A549 (cell line): ENCODE results near the gene EDARADD. TPM values are rescaled to one million over a fixed set of nuclear protein-coding genes. Genes with fewer than 3 reads are reported as not detected.

ENCODE experiments used
- ATAC-seq, 2 experiments: fragments of 200-7000 bp in 1 of 2; fragments of >200 bp in 1 of 2; cut with Nextera tagmentation in 1 of 2; cut with Tn5 transposase in 1 of 2; 3 replicates each; pipeline versions ENCODE4 v1.8.0 to v1.9.1; 2018 to 2020; ENCODE audit warnings: mild to moderate bottlenecking in 1 of 2, moderate library complexity in 1 of 2
- CTCF ChIA-PET: fragments of 300-600 bp; sonication (Branson Sonifier 250); formaldehyde crosslinking; extraction: SDS; loops from one replicate; lab custom pipeline; 2021; ENCODE audit warnings: antibody characterized with exemption, inconsistent platforms; lab: Yijun Ruan, JAX
- POLR2A ChIA-PET: fragments of 350-600 bp; formaldehyde crosslinking; extraction: SDS; loops from one replicate; lab custom pipeline; 2021; ENCODE audit warnings: antibody characterized with exemption, inconsistent platforms; lab: Yijun Ruan, JAX
- DNase-seq, 2 experiments: peaks; one replicate each; pipeline versions ENCODE4 v3.0.0 to v3.0.0-alpha.2; 2011 to 2016; ENCODE audit warnings: low read depth in 1 of 2, low spot score in 1 of 2
- FAIRE-seq: peaks from 2 replicates; lab custom pipeline; 2011; peaks lifted over from hg19 to GRCh38; lab: Jason Lieb, UNC
- H3K27ac ChIP-seq, 2 experiments: fragments of >200 bp; sonication (Bioruptor Twin); formaldehyde crosslinking; 3 replicates each; pipeline ENCODE4 v1.5.1; 2016 to 2017
- H3K4me1 ChIP-seq: fragments of >200 bp; sonication (Bioruptor Twin); formaldehyde crosslinking; 3 replicates; pipeline ENCODE4 v1.6.1; 2016
- H3K4me2 ChIP-seq: fragments of >200 bp; sonication (Bioruptor Twin); formaldehyde crosslinking; 3 replicates; pipeline ENCODE4 v1.6.1; 2016
- H3K4me3 ChIP-seq: fragments of >200 bp; sonication (Bioruptor Twin); formaldehyde crosslinking; 3 replicates; pipeline ENCODE4 v1.5.1; 2016
- H3K9me3 ChIP-seq: fragments of >200 bp; sonication (Bioruptor Twin); formaldehyde crosslinking; 3 replicates; pipeline ENCODE4 v1.6.1; 2016
- CBX2 ChIP-seq: fragments of 200-600 bp; sonication (generic); IDR thresholded peaks from 2 replicates; pipeline ENCODE4 v1.6.1; 2016; ENCODE audit warnings: low read depth, mild to moderate bottlenecking, borderline replicate concordance
- CEBPB ChIP-seq, 2 experiments: fragments of >200 bp in 1 of 2; sonication (Bioruptor Twin) in 1 of 2; formaldehyde crosslinking in 1 of 2; IDR thresholded peaks; 2 replicates each; pipeline ENCODE4 v1.6.1; 2012 to 2016
- EHF ChIP-seq: fragments of 250-450 bp; sonication (Bioruptor Pico); IDR thresholded peaks from 2 replicates; pipeline ENCODE4 v1.5.0; 2020; ENCODE audit warnings: mild to moderate bottlenecking
- ELK1 ChIP-seq: fragments of 150-350 bp; IDR thresholded peaks from 2 replicates; pipeline ENCODE4 v1.6.1; 2014; ENCODE audit warnings: low read depth, mild to moderate bottlenecking, low read length
- ESRRA ChIP-seq: fragments of 150-350 bp; IDR thresholded peaks from 2 replicates; pipeline ENCODE4 v1.6.1; 2014; ENCODE audit warnings: mild to moderate bottlenecking, low read length, borderline replicate concordance
- FOXS1 ChIP-seq: fragments of 250-450 bp; sonication (Bioruptor Pico); IDR thresholded peaks from 2 replicates; pipeline ENCODE4 v1.5.0; 2020; ENCODE audit warnings: mild to moderate bottlenecking, moderate library complexity
- HES2 ChIP-seq: fragments of >200 bp; sonication (Bioruptor Twin); formaldehyde crosslinking; IDR thresholded peaks from 2 replicates; pipeline ENCODE4 v1.6.1; 2016
- HMGXB4 ChIP-seq: fragments of 250-450 bp; sonication (Bioruptor Pico); IDR thresholded peaks from 2 replicates; pipeline ENCODE4 v1.5.0; 2021; ENCODE audit warnings: mild to moderate bottlenecking, moderate library complexity, borderline replicate concordance
- HOXB13 ChIP-seq: fragments of 250-450 bp; sonication (Bioruptor Pico); IDR thresholded peaks from 2 replicates; pipeline ENCODE4 v1.5.0; 2020; ENCODE audit warnings: low read depth, mild to moderate bottlenecking, moderate library complexity
- KDM5A ChIP-seq: fragments of 200-600 bp; sonication (generic); IDR thresholded peaks from 2 replicates; pipeline ENCODE4 v1.6.1; 2016; ENCODE audit warnings: antibody characterized with exemption, mild to moderate bottlenecking
- MAFK ChIP-seq: fragments of 450-650 bp; IDR thresholded peaks from 2 replicates; pipeline ENCODE4 v1.6.1; 2014; ENCODE audit not compliant: partially characterized antibody
- MAZ ChIP-seq: fragments of 150-350 bp; IDR thresholded peaks from 2 replicates; pipeline ENCODE4 v1.6.1; 2014; ENCODE audit warnings: antibody characterized with exemption, low read depth, low read length, borderline replicate concordance
- NFE2L2 ChIP-seq: fragments of 150-350 bp; conservative IDR thresholded peaks from 2 replicates; pipeline ENCODE4 v1.6.1; 2014; ENCODE audit warnings: low read length
- NR3C1 ChIP-seq: fragments of >200 bp; sonication (Bioruptor Twin); formaldehyde crosslinking; IDR thresholded peaks from 3 replicates; pipeline ENCODE4 v1.6.1; 2017
- PBX3 ChIP-seq: IDR thresholded peaks from 2 replicates; pipeline ENCODE4 v1.6.1; 2012
- RAD21 ChIP-seq, 2 experiments: fragments of >200 bp in 1 of 2; sonication (Bioruptor Twin) in 1 of 2; formaldehyde crosslinking in 1 of 2; IDR thresholded peaks in 1 of 2; conservative IDR thresholded peaks in 1 of 2; 2 replicates in 1 of 2; 3 replicates in 1 of 2; pipeline ENCODE4 v1.6.1; 2012 to 2018; ENCODE audit warnings: inconsistent platforms in 1 of 2
- RCOR1 ChIP-seq: fragments of 150-350 bp; IDR thresholded peaks from 2 replicates; pipeline ENCODE4 v1.6.1; 2014; ENCODE audit warnings: antibody characterized with exemption, low read length, low read depth
- REST ChIP-seq: fragments of 200-600 bp; sonication (generic); IDR thresholded peaks from 2 replicates; pipeline ENCODE4 v1.6.1; 2016; ENCODE audit warnings: antibody characterized with exemption, mild to moderate bottlenecking, moderate library complexity
- RFX5 ChIP-seq: fragments of 450-650 bp; IDR thresholded peaks from 2 replicates; pipeline ENCODE4 v1.7.1; 2014; ENCODE audit warnings: antibody characterized with exemption, mild to moderate bottlenecking, moderate library complexity
- SREBF2 ChIP-seq: fragments of 450-650 bp; IDR thresholded peaks from 2 replicates; pipeline ENCODE4 v1.6.1; 2014; ENCODE audit warnings: mild to moderate bottlenecking, moderate library complexity
- TFCP2L1 ChIP-seq: fragments of 250-450 bp; sonication (Bioruptor Pico); IDR thresholded peaks from 2 replicates; pipeline ENCODE4 v1.5.0; 2021; ENCODE audit warnings: mild to moderate bottlenecking
- ZC3H11A ChIP-seq: fragments of 450-650 bp; IDR thresholded peaks from 2 replicates; pipeline ENCODE4 v1.6.1; 2014; ENCODE audit warnings: antibody characterized with exemption, mild to moderate bottlenecking
- ZFP36 ChIP-seq: fragments of 450-650 bp; IDR thresholded peaks from 2 replicates; pipeline ENCODE4 v1.6.1; 2014; ENCODE audit warnings: borderline replicate concordance; ENCODE audit not compliant: partially characterized antibody
- WGBS: methylation state at CpG from one replicate; pipeline ENCODE4 v1.1.6; 2017; ENCODE audit errors: missing lambda C conversion rate; 5-methylcytosine and 5-hydroxymethylcytosine counted together
- polyA plus RNA-seq, 4 experiments: library from polyadenylated mRNA; depleted of rRNA in 3 of 4; stranded (reverse); fragments of >200 nt; fragmentation: RNase III in 1 of 4; extraction: RNeasy Plus Mini Kit Qiagen cat#74134 plus additional on column Dnase treatment in 1 of 4; gene quantifications; 2 replicates in 3 of 4; 3 replicates in 1 of 4; pipeline ENCODE4 v1.2.3, GENCODE V29; 2011 to 2017
- TF ChIP-seq, protein P1 (sequence below): fragments of >200 bp; sonication (Bioruptor Twin); formaldehyde crosslinking; IDR thresholded peaks from 3 replicates; pipeline ENCODE4 v1.6.1; 2016
- TF ChIP-seq, protein P2 (sequence below): fragments of >200 bp; sonication (Bioruptor Twin); formaldehyde crosslinking; IDR thresholded peaks from 3 replicates; pipeline ENCODE4 v1.5.1; 2016
- TF ChIP-seq, protein P3 (sequence below): IDR thresholded peaks from 2 replicates; pipeline ENCODE4 v1.6.1; 2012

EDARADD gene
- polyA plus RNA-seq, 2 of the 4 experiments (the other 2 are of a cell fraction), result 2.1 to 5.8 TPM

- TF ChIP-seq MAFK (no peak), ZC3H11A (no peak), CBX2 (no peak), MAZ (no peak), RAD21 (conservative IDR thresholded peaks at IDR 0.05 in 1 of 2, IDR thresholded peaks at IDR 0.05 in 1 of 2) (no peak), HOXB13 (CRISPR knock-in tag) (no peak), SREBF2 (no peak), KDM5A (no peak), FOXS1 (no peak), CEBPB (IDR thresholded peaks at IDR 0.05) (no peak), NR3C1 (no peak)
- DNase-seq, result no peak
- Histone ChIP-seq H3K4me3 (no peak overlapping the region), H3K9me3 (no peaks in the 10 kb centered on the region), H3K27ac (no peak overlapping the region), H3K4me1 (no peaks in the 10 kb centered on the region), H3K4me2 (no peak overlapping the region)
- 67% methylated on average over 4 of the region's 4 CpGs for WGBS
- no peak for FAIRE-seq
- POLR2A ChIA-PET, result no interaction called here
- no peak for ATAC-seq
- CTCF ChIA-PET, result interaction anchor here (1.0 kb wide), 1 partner anchor 37 kb away, joined by 3 read pairs; no protein-coding TSS in a partner anchor
Observed at GRCh38 chr1:236458996-236459395, 64.9 kb downstream of the EDARADD start.

DNA sequence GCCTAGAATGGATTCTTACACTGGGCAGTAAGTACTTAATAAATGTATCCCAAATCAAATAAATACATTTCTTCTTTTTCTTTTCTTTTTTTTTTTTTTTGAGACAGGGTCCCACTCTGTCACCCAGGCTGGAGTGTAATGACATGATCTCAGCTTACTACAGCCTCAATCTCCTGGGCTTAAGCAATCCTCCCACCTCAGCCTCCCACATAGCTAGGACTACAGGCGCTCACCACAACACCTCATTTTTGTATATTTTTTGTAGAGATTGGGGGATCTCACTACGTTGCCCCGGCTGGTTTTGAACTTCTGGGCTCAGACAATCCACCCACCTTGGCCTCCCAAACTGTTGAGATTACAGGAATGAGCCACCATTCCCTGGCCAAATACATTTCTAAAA, 66.0 kb downstream of the EDARADD start:
- H3K27ac ChIP-seq, result no peak overlapping the region
- H3K4me2 ChIP-seq, result no peak overlapping the region
- no peak for DNase-seq
- TF ChIP-seq ESRRA, result no peak
- TF ChIP-seq EHF (CRISPR knock-in tag), result no peak
- TF ChIP-seq, protein P1, sequence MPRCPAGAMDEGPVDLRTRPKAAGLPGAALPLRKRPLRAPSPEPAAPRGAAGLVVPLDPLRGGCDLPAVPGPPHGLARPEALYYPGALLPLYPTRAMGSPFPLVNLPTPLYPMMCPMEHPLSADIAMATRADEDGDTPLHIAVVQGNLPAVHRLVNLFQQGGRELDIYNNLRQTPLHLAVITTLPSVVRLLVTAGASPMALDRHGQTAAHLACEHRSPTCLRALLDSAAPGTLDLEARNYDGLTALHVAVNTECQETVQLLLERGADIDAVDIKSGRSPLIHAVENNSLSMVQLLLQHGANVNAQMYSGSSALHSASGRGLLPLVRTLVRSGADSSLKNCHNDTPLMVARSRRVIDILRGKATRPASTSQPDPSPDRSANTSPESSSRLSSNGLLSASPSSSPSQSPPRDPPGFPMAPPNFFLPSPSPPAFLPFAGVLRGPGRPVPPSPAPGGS, result no peak
- TF ChIP-seq SREBF2, result no peak
- no peak for TF ChIP-seq KDM5A
- no peak for TF ChIP-seq ELK1
- TF ChIP-seq HES2, result no peak
- no peak for TF ChIP-seq REST
- no peak for TF ChIP-seq PBX3
- no peak for TF ChIP-seq HOXB13 (CRISPR knock-in tag)
- TF ChIP-seq CEBPB (IDR thresholded peaks at IDR 0.05), result no peak
- TF ChIP-seq RFX5, result no peak
- no peak for TF ChIP-seq TFCP2L1
- TF ChIP-seq RCOR1, result no peak
- no peak for TF ChIP-seq ZFP36
- TF ChIP-seq NFE2L2, result no peak
- TF ChIP-seq HMGXB4 (CRISPR knock-in tag), result no peak
- TF ChIP-seq, protein P2, sequence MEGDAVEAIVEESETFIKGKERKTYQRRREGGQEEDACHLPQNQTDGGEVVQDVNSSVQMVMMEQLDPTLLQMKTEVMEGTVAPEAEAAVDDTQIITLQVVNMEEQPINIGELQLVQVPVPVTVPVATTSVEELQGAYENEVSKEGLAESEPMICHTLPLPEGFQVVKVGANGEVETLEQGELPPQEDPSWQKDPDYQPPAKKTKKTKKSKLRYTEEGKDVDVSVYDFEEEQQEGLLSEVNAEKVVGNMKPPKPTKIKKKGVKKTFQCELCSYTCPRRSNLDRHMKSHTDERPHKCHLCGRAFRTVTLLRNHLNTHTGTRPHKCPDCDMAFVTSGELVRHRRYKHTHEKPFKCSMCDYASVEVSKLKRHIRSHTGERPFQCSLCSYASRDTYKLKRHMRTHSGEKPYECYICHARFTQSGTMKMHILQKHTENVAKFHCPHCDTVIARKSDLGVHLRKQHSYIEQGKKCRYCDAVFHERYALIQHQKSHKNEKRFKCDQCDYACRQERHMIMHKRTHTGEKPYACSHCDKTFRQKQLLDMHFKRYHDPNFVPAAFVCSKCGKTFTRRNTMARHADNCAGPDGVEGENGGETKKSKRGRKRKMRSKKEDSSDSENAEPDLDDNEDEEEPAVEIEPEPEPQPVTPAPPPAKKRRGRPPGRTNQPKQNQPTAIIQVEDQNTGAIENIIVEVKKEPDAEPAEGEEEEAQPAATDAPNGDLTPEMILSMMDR, result no peak
- TF ChIP-seq, protein P3, sequence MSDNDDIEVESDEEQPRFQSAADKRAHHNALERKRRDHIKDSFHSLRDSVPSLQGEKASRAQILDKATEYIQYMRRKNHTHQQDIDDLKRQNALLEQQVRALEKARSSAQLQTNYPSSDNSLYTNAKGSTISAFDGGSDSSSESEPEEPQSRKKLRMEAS, result no peak
- TF ChIP-seq, all 56 proteins: peak for 0
- FAIRE-seq (no peak), ATAC-seq (no peak)
- ChIA-PET POLR2A (no interaction called here), CTCF (interaction anchor here (1.4 kb wide), 1 partner anchor 9 kb away, joined by 6 read pairs; no protein-coding TSS in a partner anchor)
- no peak overlapping the region for H3K4me3 ChIP-seq
- WGBS, result 74% methylated on average over 3 of the region's 3 CpGs
- H3K4me1 ChIP-seq, result no peaks in the 10 kb centered on the region; the same call in 2 of the 3 replicates
- H3K9me3 ChIP-seq, result no peaks in the 10 kb centered on the region
